ENCODE results near the gene RHOBTB1.

DNA sequence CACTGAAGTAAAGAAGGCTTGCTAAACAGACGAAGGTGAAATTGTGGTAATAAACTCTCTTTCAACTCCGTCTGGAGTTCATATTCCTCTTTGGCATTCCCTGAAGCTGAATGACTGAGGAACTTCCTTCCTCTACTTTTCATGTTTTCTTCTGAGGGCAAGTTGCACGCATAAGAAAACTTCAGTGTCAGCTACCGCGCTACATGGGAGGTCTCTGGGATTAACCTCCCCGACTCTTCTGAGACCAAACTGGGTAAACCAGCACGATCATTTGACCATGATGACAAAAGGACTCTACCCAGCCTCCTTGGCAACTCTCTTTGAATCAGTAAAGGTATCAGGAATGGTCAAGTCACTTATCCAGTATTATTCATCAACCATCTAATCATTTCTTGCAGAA lies 44.7 kb downstream of the RHOBTB1 start:
- TF ChIP-seq, protein P1, sequence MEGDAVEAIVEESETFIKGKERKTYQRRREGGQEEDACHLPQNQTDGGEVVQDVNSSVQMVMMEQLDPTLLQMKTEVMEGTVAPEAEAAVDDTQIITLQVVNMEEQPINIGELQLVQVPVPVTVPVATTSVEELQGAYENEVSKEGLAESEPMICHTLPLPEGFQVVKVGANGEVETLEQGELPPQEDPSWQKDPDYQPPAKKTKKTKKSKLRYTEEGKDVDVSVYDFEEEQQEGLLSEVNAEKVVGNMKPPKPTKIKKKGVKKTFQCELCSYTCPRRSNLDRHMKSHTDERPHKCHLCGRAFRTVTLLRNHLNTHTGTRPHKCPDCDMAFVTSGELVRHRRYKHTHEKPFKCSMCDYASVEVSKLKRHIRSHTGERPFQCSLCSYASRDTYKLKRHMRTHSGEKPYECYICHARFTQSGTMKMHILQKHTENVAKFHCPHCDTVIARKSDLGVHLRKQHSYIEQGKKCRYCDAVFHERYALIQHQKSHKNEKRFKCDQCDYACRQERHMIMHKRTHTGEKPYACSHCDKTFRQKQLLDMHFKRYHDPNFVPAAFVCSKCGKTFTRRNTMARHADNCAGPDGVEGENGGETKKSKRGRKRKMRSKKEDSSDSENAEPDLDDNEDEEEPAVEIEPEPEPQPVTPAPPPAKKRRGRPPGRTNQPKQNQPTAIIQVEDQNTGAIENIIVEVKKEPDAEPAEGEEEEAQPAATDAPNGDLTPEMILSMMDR (IDR thresholded peaks at IDR 0.05): no peak
- no peak for TF ChIP-seq POLR2A (IDR thresholded peaks at IDR 0.05)
